BE2C (cell line): Measurements from ENCODE around the gene MCHR1.

Source experiments
- DNase-seq: peaks from one replicate; pipeline ENCODE4 v3.0.0-alpha.2; 2020
- H3K27me3 ChIP-seq: fragments of 250-450 bp; sonication (Bioruptor Pico); 2 replicates; pipeline ENCODE4 v1.5.1; 2020; ENCODE audit warnings: mild to moderate bottlenecking
- H3K36me3 ChIP-seq: fragments of 250-450 bp; sonication (Bioruptor Pico); 2 replicates; pipeline ENCODE4 v1.5.1; 2020; ENCODE audit warnings: mild to moderate bottlenecking
- H3K4me1 ChIP-seq: fragments of 250-450 bp; sonication (Bioruptor Pico); 2 replicates; pipeline ENCODE4 v1.5.1; 2020
- H3K4me3 ChIP-seq: 2 replicates; pipeline ENCODE4 v1.5.1; 2011; ENCODE audit warnings: low read depth, low read length
- H3K9me3 ChIP-seq: fragments of 250-450 bp; sonication (Bioruptor Pico); 2 replicates; pipeline ENCODE4 v1.5.1; 2020
- TF ChIP-seq, protein P1 (sequence below): IDR thresholded peaks from 2 replicates; pipeline ENCODE4 v1.5.1; 2012; ENCODE audit warnings: mild to moderate bottlenecking, low read depth, low read length

The MCHR1 gene

GRCh38 chr22:40691532-40691931 is 12.2 kb downstream of the MCHR1 start:
- H3K36me3 ChIP-seq = no peaks in the 10 kb centered on the region
- TF ChIP-seq, protein P1, sequence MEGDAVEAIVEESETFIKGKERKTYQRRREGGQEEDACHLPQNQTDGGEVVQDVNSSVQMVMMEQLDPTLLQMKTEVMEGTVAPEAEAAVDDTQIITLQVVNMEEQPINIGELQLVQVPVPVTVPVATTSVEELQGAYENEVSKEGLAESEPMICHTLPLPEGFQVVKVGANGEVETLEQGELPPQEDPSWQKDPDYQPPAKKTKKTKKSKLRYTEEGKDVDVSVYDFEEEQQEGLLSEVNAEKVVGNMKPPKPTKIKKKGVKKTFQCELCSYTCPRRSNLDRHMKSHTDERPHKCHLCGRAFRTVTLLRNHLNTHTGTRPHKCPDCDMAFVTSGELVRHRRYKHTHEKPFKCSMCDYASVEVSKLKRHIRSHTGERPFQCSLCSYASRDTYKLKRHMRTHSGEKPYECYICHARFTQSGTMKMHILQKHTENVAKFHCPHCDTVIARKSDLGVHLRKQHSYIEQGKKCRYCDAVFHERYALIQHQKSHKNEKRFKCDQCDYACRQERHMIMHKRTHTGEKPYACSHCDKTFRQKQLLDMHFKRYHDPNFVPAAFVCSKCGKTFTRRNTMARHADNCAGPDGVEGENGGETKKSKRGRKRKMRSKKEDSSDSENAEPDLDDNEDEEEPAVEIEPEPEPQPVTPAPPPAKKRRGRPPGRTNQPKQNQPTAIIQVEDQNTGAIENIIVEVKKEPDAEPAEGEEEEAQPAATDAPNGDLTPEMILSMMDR = no peak
- H3K4me1 ChIP-seq = 0 out of 2 replicates have a peak, but pooled peaks cover 3% of the 10 kb centered on the region
- no peak for DNase-seq
- H3K4me3 ChIP-seq = no peak overlapping the region
- H3K27me3 ChIP-seq = no peaks in the 10 kb centered on the region
- no peaks in the 10 kb centered on the region for H3K9me3 ChIP-seq

- no peak for DNase-seq
- Histone ChIP-seq H3K27me3 (no peaks in the 10 kb centered on the region), H3K4me3 (no peak overlapping the region), H3K4me1 (0 out of 2 replicates have a peak, but pooled peaks cover 3% of the 10 kb centered on the region), H3K36me3 (no peaks in the 10 kb centered on the region), H3K9me3 (no peaks in the 10 kb centered on the region)
- TF ChIP-seq, protein P1 = no peak
Observed at GRCh38 chr22:40694411-40694810, 15.1 kb downstream of the MCHR1 start.

DNA sequence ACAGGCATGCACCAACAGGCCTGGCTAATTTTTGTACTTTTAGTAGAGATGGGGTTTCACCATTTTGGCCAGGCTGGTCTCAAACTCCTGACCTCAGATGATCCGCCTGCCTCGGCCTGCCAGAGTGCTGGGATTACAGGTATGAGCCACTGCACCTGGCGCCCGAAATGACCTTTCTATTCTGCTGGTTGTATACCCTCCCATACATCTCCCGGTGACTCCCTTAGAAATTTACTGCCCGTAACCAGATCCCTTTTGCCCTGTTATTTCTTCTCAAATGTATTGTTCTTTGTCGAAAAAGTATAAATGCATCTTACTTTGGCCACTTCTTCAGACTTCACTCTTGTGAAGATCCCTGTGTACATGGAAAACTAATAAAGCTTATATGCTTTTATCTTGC is 22.0 kb downstream of the MCHR1 start:
- Histone ChIP-seq H3K36me3 (no peaks in the 10 kb centered on the region), H3K4me1 (peaks cover 5% of the 10 kb centered on the region; the same call in 1 of the 2 replicates), H3K4me3 (no peak overlapping the region), H3K9me3 (no peaks in the 10 kb centered on the region), H3K27me3 (no peaks in the 10 kb centered on the region)
- DNase-seq = no peak
- TF ChIP-seq, protein P1 = no peak

- no peak for DNase-seq
- Histone ChIP-seq H3K36me3 (no peaks in the 10 kb centered on the region), H3K4me3 (no peak overlapping the region), H3K4me1 (peaks cover 5% of the 10 kb centered on the region; the same call in 1 of the 2 replicates), H3K27me3 (no peaks in the 10 kb centered on the region), H3K9me3 (no peaks in the 10 kb centered on the region)
- TF ChIP-seq, protein P1 = no peak
Observed at GRCh38 chr22:40703174-40703573, 23.9 kb downstream of the MCHR1 start.

- TF ChIP-seq, protein P1 = no peak
- Histone ChIP-seq H3K9me3 (no peaks in the 10 kb centered on the region), H3K27me3 (no peaks in the 10 kb centered on the region), H3K4me3 (no peak overlapping the region), H3K36me3 (no peaks in the 10 kb centered on the region), H3K4me1 (peaks cover 5% of the 10 kb centered on the region; the same call in 1 of the 2 replicates)
- DNase-seq = peak; percentile 65
Observed at GRCh38 chr22:40703736-40704135, 24.5 kb downstream of the MCHR1 start.

- Histone ChIP-seq H3K4me3 (no peak overlapping the region), H3K36me3 (no peaks in the 10 kb centered on the region), H3K4me1 (peaks cover 19% of the 10 kb centered on the region), H3K27me3 (no peaks in the 10 kb centered on the region), H3K9me3 (no peaks in the 10 kb centered on the region)
- TF ChIP-seq, protein P1 = no peak
- no peak for DNase-seq
Observed at GRCh38 chr22:40705918-40706682, 26.8 kb downstream of the MCHR1 start.
